Stimulated activated CD4-positive, alpha-beta T cell treated with anti-CD3 and anti-CD28 coated beads, Interleukin-1b, Interleukin-23, amount 100 ng/mL, for 48 hours (primary cell): Measurements from ENCODE around the gene COL8A1.

Source experiments
- DNase-seq: peaks from one replicate; pipeline ENCODE4 v3.0.0-alpha.2; 2020

COL8A1 gene

GRCh38 chr3:99765042-99765942 lies 126.9 kb downstream of the COL8A1 start:
- DNase-seq, result no peak

GRCh38 chr3:99767291-99767690 lies 128.9 kb downstream of the COL8A1 start:
- DNase-seq, result no peak

- no peak for DNase-seq
Measured at GRCh38 chr3:99768126-99768525, 129.7 kb downstream of the COL8A1 start.

- no peak for DNase-seq
Measured at GRCh38 chr3:99768808-99769501, 130.6 kb downstream of the COL8A1 start.

GRCh38 chr3:99772171-99772570 lies 133.8 kb downstream of the COL8A1 start:
- no peak for DNase-seq

GRCh38 chr3:99772671-99773070 lies 134.3 kb downstream of the COL8A1 start:
- no peak for DNase-seq

GRCh38 chr3:99774467-99774866 lies 136.1 kb downstream of the COL8A1 start:
- no peak for DNase-seq

GRCh38 chr3:99776516-99777209 lies 138.3 kb downstream of the COL8A1 start:
- no peak for DNase-seq

- DNase-seq, result no peak
Measured at GRCh38 chr3:99777210-99777549, 138.8 kb downstream of the COL8A1 start.

GRCh38 chr3:99777708-99778107 lies 139.3 kb downstream of the COL8A1 start:
- DNase-seq, result no peak

GRCh38 chr3:99780749-99781148 lies 142.4 kb downstream of the COL8A1 start:
- DNase-seq, result no peak

- DNase-seq, result no peak
Measured at GRCh38 chr3:99781761-99782160, 143.4 kb downstream of the COL8A1 start.

- DNase-seq, result no peak
Measured at GRCh38 chr3:99783011-99783573, 144.7 kb downstream of the COL8A1 start.

GRCh38 chr3:99789011-99789721 lies 150.8 kb downstream of the COL8A1 start:
- DNase-seq, result no peak

- no peak for DNase-seq
Measured at GRCh38 chr3:99794485-99794884, 156.1 kb downstream of the COL8A1 start.

GRCh38 chr3:99795573-99795972 lies 157.2 kb downstream of the COL8A1 start:
- DNase-seq, result no peak

GRCh38 chr3:99799422-99799821 lies 161.0 kb downstream of the COL8A1 start:
- no peak for DNase-seq

- no peak for DNase-seq
Measured at GRCh38 chr3:99803297-99803696, 164.9 kb downstream of the COL8A1 start.

- DNase-seq, result no peak
Measured at GRCh38 chr3:99805160-99805559, 166.8 kb downstream of the COL8A1 start.

- DNase-seq, result no peak
Measured at GRCh38 chr3:99808163-99808794, 169.9 kb downstream of the COL8A1 start.

- DNase-seq, result no peak
Measured at GRCh38 chr3:99809565-99809964, 171.2 kb downstream of the COL8A1 start.

GRCh38 chr3:99810403-99810802 lies 172.0 kb downstream of the COL8A1 start:
- DNase-seq, result no peak
